ENCODE results near the gene LUC7L3. TPM values are rescaled to one million over a fixed set of nuclear protein-coding genes. Genes with fewer than 3 reads are reported as not detected.
"Not testable (repeated sequence)": the region's sequence is repeated elsewhere in the genome, so short reads cannot be mapped to it uniquely, and the experiment has no call there.

LUC7L3 gene
- total and polyA plus RNA-seq, 8 donors: 76.1 to 831 (median 643) TPM

- ATAC-seq (no peak), DNase-seq (no peak)
- H3K36me3 ChIP-seq: no peaks in the 10 kb centered on the region
- H3K9me3 ChIP-seq: no peaks in the 10 kb centered on the region
- intact Hi-C loops (cut with DNase I): no loop called here
- peak overlapping the region in 1 of 2 donors; percentile 95 for H3K27ac ChIP-seq
- TF ChIP-seq CTCF (IDR thresholded peaks at IDR 0.05): no peak
- H3K4me3 ChIP-seq: peak overlapping the region; percentile 71 to 96
- H3K4me1 ChIP-seq: peaks cover 26 to 73% of the 10 kb centered on the region in 2 donors
- H3K27me3 ChIP-seq: no peaks in the 10 kb centered on the region
Observed at GRCh38 chr17:50721194-50722010, 2.0 kb downstream of the LUC7L3 start.

GRCh38 chr17:50722746-50723145 is 3.3 kb downstream of the LUC7L3 start:
- no peak for DNase-seq

GRCh38 chr17:50724622-50725021 is 5.2 kb downstream of the LUC7L3 start:
- ATAC-seq; H3K9me3 ChIP-seq; DNase-seq; H3K36me3 ChIP-seq; H3K27me3 ChIP-seq; intact Hi-C loops (cut with DNase I); H3K27ac ChIP-seq; H3K4me3 ChIP-seq: not testable (repeated sequence)
- peaks cover 26 to 92% of the 10 kb centered on the region in 2 donors for H3K4me1 ChIP-seq

More at GRCh38 chr17:50722746-50723145, 3.3 kb downstream of the LUC7L3 start:
- H3K9me3 ChIP-seq: no peaks in the 10 kb centered on the region
- no peak for ATAC-seq
- no peaks in the 10 kb centered on the region for H3K36me3 ChIP-seq
- H3K27me3 ChIP-seq: no peaks in the 10 kb centered on the region
- peaks cover 26 to 78% of the 10 kb centered on the region in 2 donors for H3K4me1 ChIP-seq
- no peak overlapping the region for H3K4me3 ChIP-seq
- intact Hi-C loops (cut with DNase I): no loop called here
- no peak overlapping the region for H3K27ac ChIP-seq
- no peak for TF ChIP-seq CTCF (IDR thresholded peaks at IDR 0.05)

- H3K27me3 ChIP-seq: no peaks in the 10 kb centered on the region
- no peak for TF ChIP-seq CTCF (IDR thresholded peaks at IDR 0.05)
- H3K4me3 ChIP-seq: no peak overlapping the region
- H3K4me1 ChIP-seq: peaks cover 32 to 96% of the 10 kb centered on the region in 2 donors
- no peaks in the 10 kb centered on the region for H3K9me3 ChIP-seq
- ATAC-seq (no peak), DNase-seq (no peak)
- no peak overlapping the region for H3K27ac ChIP-seq
- H3K36me3 ChIP-seq: no peaks in the 10 kb centered on the region
- intact Hi-C loops (cut with DNase I): no loop called here
Observed at GRCh38 chr17:50725769-50726655, 6.6 kb downstream of the LUC7L3 start.

GRCh38 chr17:50728112-50728429 is 8.7 kb downstream of the LUC7L3 start:
- intact Hi-C loops (cut with DNase I): no loop called here
- no peaks in the 10 kb centered on the region for H3K27me3 ChIP-seq
- H3K36me3 ChIP-seq: no peaks in the 10 kb centered on the region
- peaks cover 15 to 92% of the 10 kb centered on the region in 2 donors for H3K4me1 ChIP-seq
- no peak overlapping the region for H3K27ac ChIP-seq
- no peak for ATAC-seq
- DNase-seq: no peak
- H3K4me3 ChIP-seq: no peak overlapping the region
- TF ChIP-seq CTCF (IDR thresholded peaks at IDR 0.05): no peak
- H3K9me3 ChIP-seq: no peaks in the 10 kb centered on the region
